KOPT-K1 (cell line): ENCODE results near the gene PARN.
"Not testable (repeated sequence)": the region's sequence is repeated elsewhere in the genome, so short reads cannot be mapped to it uniquely, and the experiment has no call there.

Source experiments
- H3K27ac ChIP-seq: fragments of 200-600 bp; sonication (generic); 2 replicates; pipeline ENCODE4 v1.5.1; 2016; ENCODE audit warnings: antibody characterized with exemption, mild to moderate bottlenecking, low read depth, low read length; ENCODE audit not compliant: poor library complexity, severe bottlenecking
- H3K36me3 ChIP-seq: fragments of 200-600 bp; sonication (generic); 2 replicates; pipeline ENCODE4 v1.5.1; 2017; ENCODE audit warnings: antibody characterized with exemption, mild to moderate bottlenecking, low read length, moderate library complexity; ENCODE audit not compliant: insufficient read depth
- H3K9me3 ChIP-seq: fragments of 200-600 bp; sonication (generic); 2 replicates; pipeline ENCODE4 v1.5.1; 2017; ENCODE audit warnings: antibody characterized with exemption, low read length, mild to moderate bottlenecking; ENCODE audit not compliant: insufficient read depth, poor library complexity, severe bottlenecking

The PARN gene

GRCh38 chr16:14400285-14400977 is 229.6 kb downstream of the PARN start:
- H3K36me3 ChIP-seq = no peaks in the 10 kb centered on the region
- H3K27ac ChIP-seq = no peak overlapping the region
- no peaks in the 10 kb centered on the region for H3K9me3 ChIP-seq

- Histone ChIP-seq H3K9me3 (no peaks in the 10 kb centered on the region), H3K27ac (no peak overlapping the region), H3K36me3 (no peaks in the 10 kb centered on the region)
Measured at GRCh38 chr16:14399378-14400284, 230.4 kb downstream of the PARN start.

GRCh38 chr16:14398014-14398717 is 231.9 kb downstream of the PARN start:
- Histone ChIP-seq H3K36me3 (no peaks in the 10 kb centered on the region), H3K27ac (no peak overlapping the region), H3K9me3 (no peaks in the 10 kb centered on the region)

DNA sequence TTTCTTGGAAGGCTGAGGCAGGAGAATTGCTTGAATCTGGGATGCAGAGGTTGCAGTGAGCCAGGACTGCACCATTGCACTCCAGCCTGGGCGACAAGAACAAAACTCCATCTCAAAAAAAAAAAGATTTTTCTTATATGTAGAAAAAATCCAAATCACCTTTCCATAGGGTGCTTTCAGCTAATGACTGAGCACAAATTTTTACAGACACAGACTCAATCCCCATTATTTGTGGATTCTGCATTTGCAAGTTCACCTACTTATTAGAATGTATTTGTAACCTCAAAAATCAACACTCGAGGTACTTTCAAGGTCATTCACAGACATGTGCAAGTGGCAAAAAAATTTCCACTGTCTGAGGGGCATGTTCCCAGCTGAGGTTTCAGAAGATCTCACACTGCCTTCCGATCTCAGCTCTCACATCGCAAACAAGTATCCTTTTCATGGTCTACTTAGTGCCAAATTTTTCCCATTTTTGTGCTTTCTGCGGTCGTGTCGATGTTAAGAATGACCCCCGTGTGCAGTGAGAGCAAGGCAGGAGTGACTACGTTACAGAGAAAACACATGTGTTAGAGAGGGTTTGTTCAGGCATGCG is 234.3 kb downstream of the PARN start:
- H3K27ac ChIP-seq, H3K36me3 ChIP-seq: not testable (repeated sequence)

GRCh38 chr16:14394834-14395233 is 235.2 kb downstream of the PARN start:
- H3K27ac ChIP-seq = no peak overlapping the region
- H3K36me3 ChIP-seq = no peaks in the 10 kb centered on the region
- no peaks in the 10 kb centered on the region for H3K9me3 ChIP-seq

More for the DNA sequence above, 234.3 kb downstream of the PARN start:
- H3K9me3 ChIP-seq = not testable (repeated sequence)

GRCh38 chr16:14392960-14393359 is 237.1 kb downstream of the PARN start:
- Histone ChIP-seq H3K36me3 (no peaks in the 10 kb centered on the region), H3K27ac (no peak overlapping the region), H3K9me3 (no peaks in the 10 kb centered on the region)

GRCh38 chr16:14389359-14389758 is 240.7 kb downstream of the PARN start:
- Histone ChIP-seq H3K27ac (no peak overlapping the region), H3K36me3 (no peaks in the 10 kb centered on the region), H3K9me3 (no peaks in the 10 kb centered on the region)

GRCh38 chr16:14388243-14388642 is 241.8 kb downstream of the PARN start:
- Histone ChIP-seq H3K36me3 (no peaks in the 10 kb centered on the region), H3K9me3 (no peaks in the 10 kb centered on the region), H3K27ac (no peak overlapping the region)

- no peaks in the 10 kb centered on the region for H3K9me3 ChIP-seq
- H3K36me3 ChIP-seq = no peaks in the 10 kb centered on the region
- no peak overlapping the region for H3K27ac ChIP-seq
Measured at GRCh38 chr16:14386115-14386514, 243.9 kb downstream of the PARN start.
